GM12878 (cell line): Measurements from ENCODE around the gene OTOG. TPM values are rescaled to one million over a fixed set of nuclear protein-coding genes. Genes with fewer than 3 reads are reported as not detected.

ENCODE experiments used
- ATAC-seq: fragments of 200-7000 bp; cut with Tn5 transposase; 3 replicates; pipeline ENCODE4 v1.9.1; 2020; ENCODE audit warnings: mild to moderate bottlenecking, moderate library complexity
- BruUV-seq: library from RNA; stranded (reverse); fragments of 400-500 nt; replicated peaks from 2 replicates; lab custom pipeline; 2021; lab: Mats Ljungman, UMichigan
- CTCF ChIA-PET: fragments of 300-600 bp; sonication (Branson Sonifier 250); formaldehyde crosslinking; extraction: SDS; loops from one replicate; lab custom pipeline; 2021; ENCODE audit warnings: inconsistent platforms; lab: Yijun Ruan, JAX
- POLR2A ChIA-PET: fragments of 350-600 bp; formaldehyde crosslinking; extraction: SDS; loops from one replicate; lab custom pipeline; 2021; ENCODE audit warnings: inconsistent platforms; lab: Charles Lee
- RAD21 ChIA-PET: fragments of 300-600 bp; sonication (Branson Sonifier 250); formaldehyde crosslinking; loops from one replicate; lab custom pipeline; 2023; ENCODE audit warnings: antibody characterized with exemption; ENCODE audit not compliant: unreplicated experiment; lab: Charles Lee
- SMC1A ChIA-PET: fragments of 300-600 bp; sonication (Branson Sonifier 250); formaldehyde crosslinking; loops from one replicate; lab custom pipeline; 2023; ENCODE audit not compliant: unreplicated experiment, uncharacterized antibody; lab: Charles Lee
- DNase-seq: peaks from one replicate; pipeline ENCODE4 v3.0.0-alpha.2; 2011; ENCODE audit warnings: low read depth, low spot score
- FAIRE-seq: peaks from 3 replicates; lab custom pipeline; 2011; peaks lifted over from hg19 to GRCh38; lab: Jason Lieb, UNC
- H2AFZ ChIP-seq: 2 replicates; pipeline ENCODE4 v1.6.0; 2011; ENCODE audit warnings: low read depth, low read length, control low read depth; ENCODE audit not compliant: control insufficient read depth
- H3K27ac ChIP-seq: 2 replicates; pipeline ENCODE4 v1.5.1; 2011; ENCODE audit warnings: control low read depth; ENCODE audit not compliant: control insufficient read depth, insufficient read depth
- H3K27me3 ChIP-seq, 2 experiments: replicated peaks in 1 of 2; 2 replicates each; pipeline versions ENCODE4 v1.6.0 to v1.6.1; 2011; ENCODE audit warnings: low read length in 1 of 2; ENCODE audit not compliant: control insufficient read depth in 2 of 2, insufficient read depth in 2 of 2
- H3K36me3 ChIP-seq, 2 experiments: 2 replicates each; pipeline ENCODE4 v1.5.1; 2011; ENCODE audit warnings: low read length in 1 of 2; ENCODE audit not compliant: control insufficient read depth in 2 of 2, insufficient read depth in 2 of 2
- H3K4me1 ChIP-seq: 2 replicates; pipeline ENCODE4 v1.6.1; 2011; ENCODE audit warnings: mild to moderate bottlenecking, low read length, moderate library complexity, mixed read lengths; ENCODE audit not compliant: control insufficient read depth, insufficient read depth
- H3K4me2 ChIP-seq: 2 replicates; pipeline ENCODE4 v1.6.0; 2011; ENCODE audit warnings: control low read depth; ENCODE audit not compliant: control insufficient read depth, insufficient read depth
- H3K4me3 ChIP-seq: fragments of 200-600 bp; sonication (generic); 2 replicates; pipeline ENCODE4 v1.5.1; 2016
- H3K79me2 ChIP-seq: 2 replicates; pipeline ENCODE4 v1.6.0; 2011; ENCODE audit warnings: low read length; ENCODE audit not compliant: control insufficient read depth, insufficient read depth
- H3K9ac ChIP-seq: 2 replicates; pipeline ENCODE4 v1.8.0; 2011; ENCODE audit warnings: low read length, control low read depth, mixed read lengths; ENCODE audit not compliant: control insufficient read depth, insufficient read depth
- H3K9me3 ChIP-seq: replicated peaks from 3 replicates; pipeline ENCODE4 v1.5.1; 2011; ENCODE audit warnings: mild to moderate bottlenecking, low read length; ENCODE audit not compliant: control insufficient read depth, insufficient read depth
- H4K20me1 ChIP-seq: 2 replicates; pipeline ENCODE4 v1.6.0; 2011; ENCODE audit not compliant: control insufficient read depth, insufficient read depth
- ATF7 ChIP-seq: fragments of 450-650 bp; IDR thresholded peaks from 2 replicates; pipeline ENCODE4 v1.6.1; 2016; ENCODE audit warnings: low read depth, mild to moderate bottlenecking
- BCL3 ChIP-seq: IDR thresholded peaks from 2 replicates; pipeline ENCODE4 v1.6.1; 2011; ENCODE audit warnings: borderline replicate concordance, low read depth, mild to moderate bottlenecking, moderate library complexity, low read length; ENCODE audit not compliant: insufficient read depth, poor library complexity, severe bottlenecking
- GABPA ChIP-seq: IDR thresholded peaks from 2 replicates; pipeline ENCODE4 v1.6.1; 2014; ENCODE audit warnings: antibody characterized with exemption, low read depth, mild to moderate bottlenecking, inconsistent platforms
- PAX5 ChIP-seq: IDR thresholded peaks from 2 replicates; pipeline ENCODE4 v1.6.1; 2011; ENCODE audit warnings: low read depth, low read length, borderline replicate concordance
- PML ChIP-seq: IDR thresholded peaks from 2 replicates; pipeline ENCODE4 v1.6.1; 2012; ENCODE audit warnings: low read length, inconsistent platforms
- SMAD1 ChIP-seq: fragments of 450-650 bp; IDR thresholded peaks from 2 replicates; pipeline ENCODE4 v1.6.1; 2018; ENCODE audit warnings: mild to moderate bottlenecking, low read depth; ENCODE audit not compliant: partially characterized antibody
- SMAD5 ChIP-seq: IDR thresholded peaks from 2 replicates; pipeline ENCODE4 v1.6.1; 2016; ENCODE audit warnings: antibody characterized with exemption, low read depth
- STAT1 ChIP-seq: fragments of 450-650 bp; conservative IDR thresholded peaks from 2 replicates; pipeline ENCODE4 v1.6.1; 2014; ENCODE audit warnings: antibody characterized with exemption, mild to moderate bottlenecking
- SUZ12 ChIP-seq: fragments of 200-600 bp; sonication (generic); IDR thresholded peaks from one replicate; pipeline ENCODE4 v1.6.1; 2018; ENCODE audit warnings: antibody characterized with exemption, mild to moderate bottlenecking; ENCODE audit not compliant: unreplicated experiment
- WGBS: methylation state at CpG from one replicate; pipeline ENCODE4 v1.1.6; 2016; ENCODE audit warnings: low lambda C conversion rate; ENCODE audit not compliant: insufficient replicate concordance, insufficient coverage; ENCODE audit errors: missing lambda C conversion rate; 5-methylcytosine and 5-hydroxymethylcytosine counted together
- in situ Hi-C: fragments of 300-500 bp; cut with MboI; formaldehyde crosslinking; loops from 9 replicates; pipeline ENCODE4 v1.14.3; 2018; ENCODE audit warnings: mixed read lengths
- intact Hi-C: fragments of 100-400 bp; cut with micrococcal nuclease; formaldehyde crosslinking; loops from one replicate; pipeline ENCODE4 v1.14.2; 2022; ENCODE audit not compliant: unreplicated experiment
- polyA plus RNA-seq, 11 experiments: library from polyadenylated mRNA; depleted of rRNA in 4 of 11; unstranded in 6 of 11; stranded (reverse) in 5 of 11; fragments of >200 nt; fragmentation: Nextera tagmentation in 4 of 11; fragmentation: Illumina TruSeq in 1 of 11; extraction: Ambion mirVana in 4 of 11; extraction: Trizol in 1 of 11; gene quantifications; 1 replicate in 1 of 11; 2 replicates in 10 of 11; pipeline versions ENCODE4 v1.2.1 to v1.2.3, GENCODE V29; 2011 to 2016; ENCODE audit warnings: inconsistent platforms in 2 of 11, missing spikeins in 2 of 11, low read depth in 1 of 11
- total RNA-seq, 4 experiments: library from RNA; depleted of rRNA in 3 of 4; stranded (reverse); fragments of >200 nt in 3 of 4; fragmentation: Illumina TruSeq in 1 of 4; extraction: Trizol in 1 of 4; gene quantifications; 2 replicates each; pipeline versions ENCODE4 v1.2.1 to v1.2.3, GENCODE V29; 2013 to 2021

Gene OTOG
- total and polyA plus RNA-seq, 10 of the 15 experiments (the other 5 are each of a cell fraction or from before 2014, with no cell fraction given) = not detected

GRCh38 chr11:17636721-17637120 lies 89.7 kb downstream of the OTOG start:
- no TSS peak for BruUV-seq
- no peak for ATAC-seq
- Histone ChIP-seq H3K4me2 (no peak overlapping the region), H3K4me1 (no peaks in the 10 kb centered on the region), H3K9ac (no peak overlapping the region), H2AFZ (no peak overlapping the region), H3K27me3 (no peaks in the 10 kb centered on the region; a peak in 2 of 4 replicates), H3K79me2 (no peaks in the 10 kb centered on the region), H3K27ac (no peak overlapping the region), H3K4me3 (no peak overlapping the region), H3K36me3 (no peaks in the 10 kb centered on the region), H4K20me1 (no peaks in the 10 kb centered on the region), H3K9me3 (no peaks in the 10 kb centered on the region)
- in situ Hi-C loops = no loop called here
- SMC1A ChIA-PET = no interaction called here
- intact Hi-C loops = no loop called here
- WGBS = 22% methylated on average over 5 of the region's 5 CpGs
- TF ChIP-seq STAT1 (no peak), PAX5 (no peak), SUZ12 (no peak), GABPA (no peak), ATF7 (no peak), PML (no peak), SMAD5 (no peak), SMAD1 (no peak), BCL3 (no peak)
- POLR2A ChIA-PET = no interaction called here
- RAD21 ChIA-PET = no interaction called here
- no peak for DNase-seq
- CTCF ChIA-PET = no interaction called here
- FAIRE-seq = no peak
